Measurements from ENCODE around the gene PLXDC2.

DNA sequence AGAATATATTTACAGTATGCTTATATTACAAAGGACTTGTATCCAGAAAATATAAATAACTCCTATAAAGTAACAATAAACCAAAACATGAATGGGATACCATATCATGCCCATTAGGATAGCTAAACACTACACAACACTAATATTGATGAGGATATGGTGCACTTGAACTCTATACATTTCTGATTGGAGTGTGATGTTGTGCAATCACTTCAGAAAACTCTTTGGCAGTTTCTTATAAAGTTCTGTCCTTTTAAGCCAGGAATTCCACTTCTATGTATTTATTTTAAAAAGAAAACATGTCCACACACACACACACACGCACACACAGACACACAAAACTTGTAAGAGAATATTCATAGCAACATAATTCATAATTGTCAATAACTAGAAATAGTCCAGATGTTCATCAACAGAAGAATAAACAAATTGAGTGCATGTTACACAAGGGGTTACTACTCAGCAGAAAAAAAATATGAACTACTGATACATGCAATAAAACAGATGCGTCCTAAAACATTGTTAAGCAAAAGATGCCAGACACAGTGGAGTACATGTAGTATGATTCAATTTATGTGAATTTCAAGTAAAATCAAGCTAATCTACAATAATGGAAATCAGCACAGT lies 416.0 kb downstream of the PLXDC2 start:
- TF ChIP-seq, protein P1, sequence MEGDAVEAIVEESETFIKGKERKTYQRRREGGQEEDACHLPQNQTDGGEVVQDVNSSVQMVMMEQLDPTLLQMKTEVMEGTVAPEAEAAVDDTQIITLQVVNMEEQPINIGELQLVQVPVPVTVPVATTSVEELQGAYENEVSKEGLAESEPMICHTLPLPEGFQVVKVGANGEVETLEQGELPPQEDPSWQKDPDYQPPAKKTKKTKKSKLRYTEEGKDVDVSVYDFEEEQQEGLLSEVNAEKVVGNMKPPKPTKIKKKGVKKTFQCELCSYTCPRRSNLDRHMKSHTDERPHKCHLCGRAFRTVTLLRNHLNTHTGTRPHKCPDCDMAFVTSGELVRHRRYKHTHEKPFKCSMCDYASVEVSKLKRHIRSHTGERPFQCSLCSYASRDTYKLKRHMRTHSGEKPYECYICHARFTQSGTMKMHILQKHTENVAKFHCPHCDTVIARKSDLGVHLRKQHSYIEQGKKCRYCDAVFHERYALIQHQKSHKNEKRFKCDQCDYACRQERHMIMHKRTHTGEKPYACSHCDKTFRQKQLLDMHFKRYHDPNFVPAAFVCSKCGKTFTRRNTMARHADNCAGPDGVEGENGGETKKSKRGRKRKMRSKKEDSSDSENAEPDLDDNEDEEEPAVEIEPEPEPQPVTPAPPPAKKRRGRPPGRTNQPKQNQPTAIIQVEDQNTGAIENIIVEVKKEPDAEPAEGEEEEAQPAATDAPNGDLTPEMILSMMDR (IDR thresholded peaks at IDR 0.05) = no peak
- no peak for TF ChIP-seq POLR2A (IDR thresholded peaks at IDR 0.05)

Data from heart left ventricle (tissue), 13 donors.